Suppressor macrophage treated with lipopolysaccharide for 1 hour (primary cell): ENCODE data around the gene C6orf47.
A peak's percentile ranks its signal among the peaks of the same experiment; 100 is the strongest.
"Not testable (repeated sequence)": the region's sequence is repeated elsewhere in the genome, so short reads cannot be mapped to it uniquely, and the experiment has no call there.

Source experiments
- DNase-seq, 3 donors: peaks; one replicate each; pipeline ENCODE4 v3.0.0-alpha.2; 2020 to 2022

Gene C6orf47

GRCh38 chr6:31660381-31661261 is at the start of gene C6orf47:
Gene C6orf47, minus strand, starts transcription at chr6:31660778. Its CDS starts 831 bp downstream, at chr6:31659947.
- DNase-seq = peak; percentile 86 to 94 (median 87)

GRCh38 chr6:31709157-31709556 is 48.6 kb upstream of the C6orf47 start:
- not testable (repeated sequence) for DNase-seq

- no peak for DNase-seq
Observed at GRCh38 chr6:31708224-31708623, 47.6 kb upstream of the C6orf47 start.

DNA sequence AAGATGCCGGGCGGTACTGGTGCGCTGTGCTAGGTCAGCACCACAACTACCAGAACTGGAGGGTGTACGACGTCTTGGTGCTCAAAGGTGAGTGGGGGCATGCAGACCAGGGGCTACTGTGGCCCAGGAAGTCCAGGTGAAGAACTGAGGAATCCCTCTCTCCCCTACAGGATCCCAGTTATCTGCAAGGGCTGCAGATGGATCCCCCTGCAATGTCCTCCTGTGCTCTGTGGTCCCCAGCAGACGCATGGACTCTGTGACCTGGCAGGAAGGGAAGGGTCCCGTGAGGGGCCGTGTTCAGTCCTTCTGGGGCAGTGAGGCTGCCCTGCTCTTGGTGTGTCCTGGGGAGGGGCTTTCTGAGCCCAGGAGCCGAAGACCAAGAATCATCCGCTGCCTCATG is 47.1 kb upstream of the C6orf47 start:
- DNase-seq = no peak

- no peak for DNase-seq
Observed at GRCh38 chr6:31706599-31706998, 46.0 kb upstream of the C6orf47 start, which contains the start of gene LY6G6F. Gene LY6G6F, plus strand, starts transcription at chr6:31706866. Its CDS starts 41 bp downstream, at chr6:31706907.

GRCh38 chr6:31705931-31706330 is 45.4 kb upstream of the C6orf47 start:
- no peak for DNase-seq

GRCh38 chr6:31702819-31703716 is 42.5 kb upstream of the C6orf47 start, which contains the start of gene ABHD16A:
Gene ABHD16A, minus strand, starts transcription at chr6:31703324. Its CDS starts 43 bp downstream, at chr6:31703281.
- peak; percentile 99 for DNase-seq

GRCh38 chr6:31702405-31702818 is 41.8 kb upstream of the C6orf47 start:
- no peak for DNase-seq

- peak; percentile 25 to 46 (median 42) for DNase-seq
Observed at GRCh38 chr6:31701666-31702404, 41.3 kb upstream of the C6orf47 start.

DNA sequence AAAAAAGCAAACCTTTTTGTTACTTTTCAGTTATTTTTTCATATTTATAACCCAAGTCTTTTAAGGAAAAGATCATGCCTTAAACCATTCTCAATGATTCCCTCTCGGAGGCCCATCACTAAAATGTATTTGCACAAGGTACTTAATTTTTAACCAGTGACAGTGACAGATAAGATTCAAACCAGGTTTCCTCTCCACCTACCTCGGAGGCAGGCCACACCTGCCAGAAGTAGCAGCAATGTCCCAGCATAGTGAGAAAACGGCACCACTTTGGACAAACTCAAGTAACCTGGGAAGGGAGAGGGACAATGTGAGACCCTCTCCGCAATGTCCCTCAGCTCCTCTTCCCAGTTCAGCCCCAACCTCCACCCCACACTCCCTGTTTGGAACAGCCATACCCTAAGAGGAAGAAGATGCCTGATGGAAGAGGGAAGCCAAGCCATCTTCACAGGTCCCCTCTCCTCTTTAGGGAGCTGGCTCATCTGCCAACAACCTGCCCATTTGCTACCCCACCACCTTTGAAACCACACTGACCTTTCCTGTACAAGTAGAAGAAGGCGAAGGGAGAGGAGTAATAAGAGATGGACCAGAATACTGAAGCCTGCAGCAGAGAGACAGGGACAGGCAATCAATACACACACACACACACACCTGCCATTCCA is 40.3 kb upstream of the C6orf47 start:
- no peak for DNase-seq

- DNase-seq = peak; percentile 18 to 41 (median 32)
Observed at GRCh38 chr6:31697555-31697954, 37.0 kb upstream of the C6orf47 start.

DNA sequence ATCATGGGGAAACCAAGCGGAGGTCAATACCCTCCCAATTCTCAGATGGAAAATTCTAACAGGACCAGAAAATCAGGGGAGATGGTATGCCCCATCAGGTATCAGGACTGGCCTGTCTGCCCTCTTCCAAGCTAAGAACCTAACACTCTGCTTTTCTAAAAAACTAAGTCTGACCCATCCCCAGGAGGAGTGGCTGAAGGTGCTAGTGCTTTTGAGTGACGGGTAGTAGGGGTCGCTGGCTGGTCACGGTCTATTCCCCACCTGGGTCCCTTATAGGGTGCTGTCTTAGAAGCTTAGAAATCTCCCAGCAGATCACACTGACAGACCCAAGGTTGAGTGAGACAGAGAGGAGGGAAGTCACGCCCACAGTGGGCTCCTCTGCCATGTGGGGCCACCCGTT is 33.0 kb upstream of the C6orf47 start:
- DNase-seq = no peak

DNA sequence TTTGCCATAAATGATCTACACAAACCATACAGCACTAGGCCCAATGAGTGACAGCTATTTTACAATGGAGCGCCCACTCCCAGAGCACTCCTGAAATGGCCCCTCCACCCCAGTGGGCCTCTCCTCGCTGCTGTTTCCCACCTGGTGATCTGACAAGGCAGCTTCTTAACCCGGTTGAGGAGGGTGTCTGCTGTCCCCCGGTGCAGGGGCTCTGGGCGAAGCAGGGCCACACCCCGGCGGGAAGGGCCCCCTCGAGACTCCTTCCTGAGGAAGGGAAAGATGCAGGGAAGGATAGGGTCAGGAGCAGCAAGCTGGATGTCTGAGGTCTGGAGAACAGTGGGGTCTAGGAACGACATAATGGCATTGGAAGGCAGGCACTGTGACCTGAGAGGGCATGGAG is 32.3 kb upstream of the C6orf47 start:
- DNase-seq = no peak

GRCh38 chr6:31692353-31692752 is 31.8 kb upstream of the C6orf47 start:
- no peak for DNase-seq

DNA sequence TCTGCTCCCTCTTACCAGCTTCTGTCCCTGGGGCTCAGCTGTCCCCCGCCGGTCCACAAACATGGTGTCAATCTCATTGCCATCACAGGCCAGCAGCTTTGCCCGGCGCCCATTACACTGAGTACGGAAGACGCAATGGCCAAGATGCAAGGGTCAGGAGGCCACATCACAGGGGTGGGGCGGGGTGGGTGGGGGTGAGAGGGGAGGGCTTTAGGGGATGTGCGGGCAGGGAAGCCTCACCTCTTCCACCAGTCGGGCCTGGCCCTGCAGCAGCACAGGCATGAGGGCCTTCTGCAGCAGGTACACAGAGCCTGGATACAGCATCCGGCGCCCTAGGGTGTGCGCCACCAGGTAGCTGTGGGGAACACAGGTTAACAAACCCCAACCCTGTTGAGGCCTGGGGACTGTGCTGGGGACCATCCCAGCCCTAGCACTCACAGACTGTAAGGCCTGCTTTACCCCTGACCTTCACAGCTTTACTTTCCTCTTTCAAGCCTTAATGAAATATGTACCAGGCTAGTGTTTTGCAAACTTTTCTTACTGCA is 31.1 kb upstream of the C6orf47 start:
- no peak for DNase-seq

GRCh38 chr6:31691078-31691463 is 30.5 kb upstream of the C6orf47 start:
- DNase-seq = no peak

DNA sequence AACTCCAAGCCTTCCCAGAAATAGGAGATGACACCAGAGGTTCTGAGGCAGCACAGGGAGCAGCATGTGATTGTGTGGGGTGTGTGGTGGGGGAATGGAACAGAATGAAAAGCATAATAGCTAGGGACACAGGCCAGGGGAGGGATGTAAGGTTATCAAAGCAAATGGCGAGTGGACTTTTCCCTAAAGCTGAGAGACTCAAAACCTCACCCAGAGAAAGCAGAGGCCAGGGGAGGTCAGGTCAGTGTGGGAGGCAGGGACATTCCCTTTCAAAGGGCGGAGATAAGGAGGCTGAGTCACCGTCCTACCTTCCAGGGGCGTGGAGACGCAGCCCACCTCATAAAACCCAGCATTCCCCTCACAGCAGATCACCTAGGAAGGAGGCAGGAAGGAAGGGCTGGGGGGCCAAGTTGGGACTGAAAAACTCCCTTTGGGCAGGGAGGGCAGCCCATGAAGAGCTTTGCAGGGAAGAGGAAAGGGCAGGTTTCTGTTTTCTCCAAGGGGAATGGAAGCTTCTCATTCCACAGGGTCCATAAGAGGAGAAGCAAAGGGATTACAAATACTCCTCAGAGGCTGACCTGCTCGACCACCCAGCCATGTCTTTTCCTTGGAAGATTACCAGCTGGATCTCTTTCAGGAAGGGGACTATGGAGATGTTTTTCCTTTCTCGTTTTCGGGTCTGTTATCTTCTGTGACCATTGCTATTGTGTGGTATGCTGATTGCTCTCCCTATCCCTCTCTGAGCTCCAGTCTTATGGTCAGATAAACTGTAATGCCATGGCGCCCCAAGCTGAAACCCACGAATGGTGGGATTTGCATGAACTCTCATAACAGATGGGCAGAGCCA is 29.9 kb upstream of the C6orf47 start:
- DNase-seq = peak in 2 of 3 donors; percentile 25 to 27

- DNase-seq = peak in 2 of 3 donors; percentile 6 to 28
Observed at GRCh38 chr6:31689249-31690110, 28.9 kb upstream of the C6orf47 start.

DNA sequence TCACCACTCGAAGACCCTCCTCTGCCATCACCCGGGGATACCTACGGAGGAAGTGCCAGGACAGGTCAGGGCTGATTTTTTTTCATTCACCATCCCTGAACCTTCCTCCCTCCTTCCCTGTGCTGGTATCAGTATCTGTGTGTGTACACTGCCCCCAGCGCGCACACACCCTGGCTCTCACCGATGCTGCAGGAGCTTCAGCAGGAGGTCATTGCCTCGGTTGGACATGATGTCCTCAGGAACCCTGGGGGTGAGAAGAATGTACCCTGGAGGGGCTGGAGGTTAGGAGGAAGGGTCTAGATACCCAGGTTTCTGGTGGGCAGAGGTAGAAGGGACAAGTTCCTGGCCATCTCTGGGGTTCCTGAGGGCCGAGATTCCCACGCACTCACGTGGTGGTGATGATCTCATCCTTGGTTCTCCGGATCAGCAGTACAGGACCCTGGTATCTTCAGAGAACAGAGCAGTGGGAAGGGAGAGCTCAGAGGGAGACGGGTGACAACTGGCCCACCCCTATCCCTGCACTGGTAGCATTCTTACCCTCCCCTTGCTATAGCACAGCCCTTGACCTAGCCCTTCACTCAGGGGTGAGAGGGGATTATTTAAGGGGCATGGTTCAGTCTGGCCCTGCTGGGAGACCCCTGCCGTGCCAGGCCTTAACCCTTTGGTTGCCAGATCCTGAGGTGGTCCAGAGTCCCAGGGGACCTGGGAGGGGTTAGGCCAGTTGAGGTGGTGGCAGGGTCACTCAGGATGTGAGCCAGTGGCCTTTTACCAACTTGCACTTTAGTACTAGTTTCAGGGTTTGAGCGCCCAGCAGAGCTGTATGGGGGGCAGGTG is 27.5 kb upstream of the C6orf47 start:
- no peak for DNase-seq
